GM19463 (cell line): ENCODE data around the gene PAH.

Experiments used
- ATAC-seq: cut with Tn5 transposase; IDR thresholded peaks from one replicate; pipeline ENCODE4 v1.9.1; 2021; ENCODE audit warnings: mild to moderate bottlenecking, moderate library complexity; ENCODE audit not compliant: unreplicated experiment

Gene PAH

DNA sequence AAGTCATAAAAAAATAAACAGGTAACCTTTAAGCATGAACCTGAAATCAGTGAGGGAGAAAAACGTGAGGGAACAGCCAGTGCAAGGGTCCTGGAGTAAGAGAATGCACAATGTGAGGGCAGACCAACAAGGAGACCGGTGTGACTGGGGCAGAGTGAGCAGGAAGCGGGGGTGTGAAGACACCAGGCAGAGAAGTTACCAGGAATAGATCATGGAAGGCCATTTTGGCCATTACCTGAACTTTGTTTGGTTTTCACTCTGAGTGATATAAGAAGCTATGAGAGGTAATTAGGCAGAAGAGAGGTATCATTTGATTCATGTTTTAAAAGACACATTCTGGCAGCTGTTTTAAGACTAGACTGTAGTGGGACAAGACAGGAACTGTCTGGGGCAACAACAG is 15.0 kb downstream of the PAH start:
- ATAC-seq = peak; percentile 51

DNA sequence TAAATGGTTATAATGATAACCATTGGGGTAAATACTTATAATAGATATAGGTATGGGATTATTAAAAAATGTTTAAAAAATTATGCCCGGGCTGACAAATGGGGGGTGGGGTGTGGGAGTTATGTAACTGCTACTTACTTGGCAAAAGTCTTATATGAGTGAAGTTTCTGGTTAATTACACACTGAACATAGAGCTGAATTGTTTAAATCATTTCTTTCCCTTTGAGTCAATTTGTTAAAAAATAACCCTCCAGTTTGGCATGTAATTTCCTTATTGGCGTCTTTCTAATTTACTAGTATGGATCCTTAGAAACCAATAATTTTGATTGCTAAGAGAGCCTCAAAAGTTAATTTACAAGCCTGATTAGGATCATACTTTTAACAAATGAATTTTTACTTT is 16.7 kb downstream of the PAH start:
- ATAC-seq = no peak

- no peak for ATAC-seq
Measured at GRCh38 chr12:102896067-102896466, 21.0 kb downstream of the PAH start.

DNA sequence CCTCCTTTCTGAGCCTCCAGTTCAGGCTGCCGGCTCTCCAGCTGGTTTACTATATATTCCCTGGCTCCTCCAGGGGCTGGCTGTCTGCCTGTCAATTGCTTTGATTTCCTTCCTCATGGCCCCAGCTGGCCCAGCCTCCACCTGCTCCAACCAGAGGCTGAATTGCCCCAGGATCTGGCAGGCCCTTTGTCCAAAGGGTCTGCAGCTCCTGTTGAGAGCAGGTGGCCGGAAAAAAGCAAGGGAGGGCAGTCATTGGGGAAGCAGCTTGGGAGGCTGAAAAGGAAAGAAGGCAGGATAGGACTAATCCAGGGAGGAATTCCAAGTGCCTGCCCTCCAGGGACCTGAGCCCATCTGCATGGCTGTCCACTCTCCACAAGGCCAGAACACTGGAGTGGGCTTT is 25.3 kb downstream of the PAH start:
- no peak for ATAC-seq

DNA sequence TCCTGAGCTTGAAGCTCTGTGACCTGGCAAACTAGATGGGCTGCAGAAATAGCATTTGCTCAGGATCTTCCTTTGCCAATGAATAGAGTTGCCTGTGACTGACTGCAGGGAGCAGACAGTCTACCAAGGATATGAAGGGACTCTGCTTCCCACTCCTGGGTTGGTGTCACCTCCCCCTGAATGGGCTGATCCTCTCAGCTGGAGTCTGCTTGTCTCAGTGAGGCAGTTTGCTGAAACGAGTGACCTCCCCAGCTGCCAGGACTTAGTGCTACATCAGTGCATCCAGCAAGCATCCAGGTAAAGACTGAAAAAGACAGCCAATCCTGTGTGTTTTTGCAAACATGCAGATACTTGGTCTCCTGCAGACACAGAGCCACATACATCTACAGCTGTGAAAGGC is 28.5 kb downstream of the PAH start:
- ATAC-seq = no peak

- ATAC-seq = no peak
Measured at GRCh38 chr12:102885043-102885932, 31.8 kb downstream of the PAH start.

DNA sequence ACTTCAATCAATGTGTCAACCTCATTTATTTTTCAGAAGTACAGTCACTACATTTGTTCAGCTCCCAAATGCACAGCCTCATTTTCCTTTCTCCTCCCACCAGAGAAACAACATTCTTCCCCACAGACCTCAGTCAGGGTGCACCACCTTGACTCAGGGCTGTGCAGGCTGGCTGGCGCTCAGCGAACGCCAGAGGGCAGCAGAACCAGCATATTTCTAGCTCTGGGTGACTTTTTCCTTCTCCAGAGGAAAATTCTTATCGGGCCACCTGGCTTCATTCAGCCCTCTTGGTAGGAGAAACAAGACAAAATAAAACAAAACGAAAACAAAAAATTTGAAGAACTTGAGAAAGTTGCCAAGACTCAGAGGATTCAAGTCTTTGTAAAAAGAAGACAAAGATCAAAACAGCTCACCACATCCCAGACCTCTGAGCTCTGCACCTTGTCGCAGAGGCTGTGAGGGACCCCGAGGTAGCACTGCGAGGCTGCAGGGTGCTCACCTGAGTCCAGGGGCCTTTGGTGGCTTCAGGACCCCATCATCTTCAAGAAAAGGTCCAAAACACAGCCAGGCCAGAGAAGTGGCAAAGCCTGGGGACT is 33.7 kb downstream of the PAH start:
- no peak for ATAC-seq

GRCh38 chr12:102880783-102881182 is 36.3 kb downstream of the PAH start:
- ATAC-seq = no peak

DNA sequence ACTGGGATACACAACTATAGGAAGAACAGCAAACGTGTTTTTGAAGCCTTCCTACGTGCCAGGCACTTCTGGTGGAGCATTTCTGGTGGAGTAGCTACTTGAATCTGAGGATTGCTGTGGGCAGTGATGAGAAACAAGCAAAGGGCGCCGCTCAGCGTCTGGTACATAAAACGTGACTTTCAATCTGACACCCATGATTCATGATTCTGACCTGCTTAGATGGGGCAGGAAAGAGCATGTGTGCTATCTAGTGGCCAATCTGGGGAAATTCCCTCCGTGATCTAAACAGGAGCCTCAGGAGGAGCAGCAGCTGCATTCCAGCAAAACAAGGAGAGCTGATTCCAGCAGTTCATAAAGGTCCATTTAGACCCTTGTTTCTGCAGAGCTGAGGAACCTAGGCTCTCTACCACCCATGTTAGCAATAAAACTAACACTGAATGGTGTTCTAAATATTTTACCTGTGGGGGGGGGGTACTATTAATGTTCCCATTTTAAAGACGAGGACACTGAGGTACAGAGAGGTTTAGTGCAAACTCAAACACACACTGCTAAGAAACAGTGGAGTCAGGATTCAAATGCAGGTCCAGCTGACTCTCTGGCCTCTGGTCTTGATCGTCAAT is 37.8 kb downstream of the PAH start:
- ATAC-seq = peak; percentile 73

GRCh38 chr12:102876883-102877282 is 40.2 kb downstream of the PAH start:
- ATAC-seq = no peak

- no peak for ATAC-seq
Measured at GRCh38 chr12:102874819-102875218, 42.2 kb downstream of the PAH start.

GRCh38 chr12:102873077-102873476 is 44.0 kb downstream of the PAH start:
- no peak for ATAC-seq

DNA sequence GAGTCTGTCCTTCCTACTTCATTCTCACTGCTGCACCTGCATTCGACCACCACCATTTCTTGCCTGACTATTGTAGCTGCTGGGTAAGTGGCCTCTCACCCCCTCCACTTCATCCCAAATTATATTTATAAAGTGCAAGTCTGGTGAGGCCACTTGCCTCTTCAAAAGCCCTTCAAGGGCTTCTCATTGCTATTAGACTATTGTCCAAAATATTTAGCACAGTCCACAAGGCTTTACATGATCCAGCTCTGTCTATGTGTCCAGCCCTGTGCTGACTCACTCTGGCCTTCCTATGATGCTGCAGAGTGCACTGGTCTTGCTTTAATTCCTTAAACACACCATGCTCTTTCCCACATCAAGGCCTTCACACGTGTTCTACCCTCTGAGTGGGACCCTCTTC is 46.0 kb downstream of the PAH start:
- ATAC-seq = no peak

- no peak for ATAC-seq
Measured at GRCh38 chr12:102869571-102869970, 47.5 kb downstream of the PAH start.

- no peak for ATAC-seq
Measured at GRCh38 chr12:102865821-102866615, 51.0 kb downstream of the PAH start.

GRCh38 chr12:102862486-102862885 is 54.6 kb downstream of the PAH start:
- ATAC-seq = no peak

GRCh38 chr12:102851246-102851645 is 65.8 kb downstream of the PAH start:
- no peak for ATAC-seq

- ATAC-seq = no peak
Measured at GRCh38 chr12:102849722-102850447, 67.2 kb downstream of the PAH start.

GRCh38 chr12:102848832-102849231 is 68.2 kb downstream of the PAH start:
- ATAC-seq = no peak

DNA sequence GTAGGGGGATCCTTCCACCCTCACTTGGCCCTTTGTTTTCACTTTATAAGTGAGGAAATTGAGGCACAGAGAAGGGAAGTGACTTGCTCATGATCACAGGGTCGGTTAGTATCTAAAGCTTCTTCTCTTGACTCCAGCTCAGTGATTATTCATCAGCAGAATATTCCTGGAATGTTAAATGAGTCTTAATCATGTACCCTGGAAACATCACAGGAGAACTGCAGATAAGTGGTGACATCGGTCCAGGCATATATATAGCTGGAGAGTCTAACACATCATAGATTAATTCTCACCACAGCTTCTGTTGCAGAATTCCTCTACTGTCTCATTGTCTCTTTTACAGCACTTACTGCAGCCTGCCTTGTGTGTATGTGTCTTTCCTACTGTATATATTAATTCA is 69.9 kb downstream of the PAH start:
- no peak for ATAC-seq
